OCI-LY1 (cell line): ENCODE measurements around the gene MUC12.

ENCODE experiments used
- CTCF ChIP-seq: fragments of 200-600 bp; sonication (generic), shearing (Covaris generic); IDR thresholded peaks from 2 replicates; pipeline ENCODE4 v1.5.1; 2017; ENCODE audit warnings: mild to moderate bottlenecking, antibody characterized with exemption, low read length, moderate library complexity, mixed read lengths
- EZH2 ChIP-seq: fragments of 200-600 bp; sonication (generic), shearing (Covaris generic); IDR thresholded peaks from 2 replicates; pipeline ENCODE4 v1.8.0; 2017; ENCODE audit warnings: borderline replicate concordance, mixed run types, mild to moderate bottlenecking, antibody characterized with exemption, low read length, moderate library complexity, mixed read lengths

GRCh38 chr7:100967292-100967863, 2.0 kb upstream of the MUC12 start:
- TF ChIP-seq CTCF: no peak
- TF ChIP-seq EZH2: no peak
